DND-41 (cell line): Measurements from ENCODE around the gene AFAP1L1.

Experiments used
- ATAC-seq: fragments of 200-7000 bp; cut with Tn5 transposase; 3 replicates; pipeline ENCODE4 v1.9.1; 2021; ENCODE audit warnings: low read depth; ENCODE audit not compliant: insufficient read depth
- DNase-seq: peaks from one replicate; pipeline ENCODE4 v3.0.0-alpha.2; 2020
- H2AFZ ChIP-seq: 2 replicates; pipeline ENCODE4 v1.6.0; 2012; ENCODE audit warnings: low read depth, low read length
- H3K27ac ChIP-seq: 2 replicates; pipeline ENCODE4 v1.5.1; 2012; ENCODE audit warnings: low read length, inconsistent platforms
- H3K27me3 ChIP-seq: fragments of 200-600 bp; sonication (generic); 2 replicates; pipeline ENCODE4 v1.6.0; 2012; ENCODE audit warnings: low read length, mild to moderate bottlenecking, inconsistent platforms; ENCODE audit not compliant: insufficient read depth, poor library complexity
- H3K36me3 ChIP-seq: 2 replicates; pipeline ENCODE4 v1.5.1; 2012; ENCODE audit warnings: low read length, inconsistent platforms; ENCODE audit not compliant: insufficient read depth
- H3K4me1 ChIP-seq: 2 replicates; pipeline ENCODE4 v1.5.1; 2012; ENCODE audit warnings: mild to moderate bottlenecking, low read length; ENCODE audit not compliant: insufficient read depth
- H3K4me2 ChIP-seq: 2 replicates; pipeline ENCODE4 v1.6.0; 2012; ENCODE audit warnings: mild to moderate bottlenecking, moderate library complexity, low read length, inconsistent platforms; ENCODE audit not compliant: insufficient read depth
- H3K4me3 ChIP-seq, 2 experiments: fragments of 200-600 bp in 1 of 2; shearing (Covaris generic) in 1 of 2; 2 replicates each; pipeline ENCODE4 v1.5.1; 2012 to 2016; ENCODE audit warnings: inconsistent platforms in 2 of 2, low read length in 2 of 2, mild to moderate bottlenecking in 2 of 2, low read depth in 1 of 2, moderate library complexity in 1 of 2
- H3K79me2 ChIP-seq: 2 replicates; pipeline ENCODE4 v1.6.0; 2012; ENCODE audit warnings: low read length, inconsistent platforms; ENCODE audit not compliant: insufficient read depth
- H3K9ac ChIP-seq: 2 replicates; pipeline ENCODE4 v1.6.0; 2012; ENCODE audit warnings: low read depth, mild to moderate bottlenecking, inconsistent platforms, low read length, moderate library complexity
- H3K9me3 ChIP-seq: 2 replicates; pipeline ENCODE4 v1.5.1; 2012; ENCODE audit warnings: low read length, moderate library complexity, mild to moderate bottlenecking, inconsistent platforms; ENCODE audit not compliant: insufficient read depth, severe bottlenecking
- H4K20me1 ChIP-seq: 2 replicates; pipeline ENCODE4 v1.6.0; 2012; ENCODE audit warnings: low read length; ENCODE audit not compliant: insufficient read depth
- CTCF ChIP-seq: IDR thresholded peaks from 2 replicates; pipeline ENCODE4 v1.5.1; 2012; ENCODE audit warnings: borderline replicate concordance, low read length, moderate library complexity, mild to moderate bottlenecking; ENCODE audit not compliant: poor library complexity, severe bottlenecking; ENCODE audit errors: extremely low read depth
- EZH2 ChIP-seq: IDR thresholded peaks from 3 replicates; pipeline ENCODE4 v1.6.1; 2012; ENCODE audit warnings: borderline replicate concordance, low read depth, mild to moderate bottlenecking, moderate library complexity, low read length, inconsistent platforms; ENCODE audit not compliant: severe bottlenecking

Gene AFAP1L1

GRCh38 chr5:149280124-149280523, 8.5 kb downstream of the AFAP1L1 start:
- Histone ChIP-seq H3K27me3 (peaks cover 9% of the 10 kb centered on the region), H3K36me3 (no peaks in the 10 kb centered on the region), H3K4me2 (no peak overlapping the region), H2AFZ (no peak overlapping the region), H3K4me1 (no peaks in the 10 kb centered on the region), H3K9me3 (no peaks in the 10 kb centered on the region), H3K4me3 (no peak overlapping the region), H3K9ac (no peak overlapping the region), H3K27ac (no peak overlapping the region), H4K20me1 (no peaks in the 10 kb centered on the region), H3K79me2 (no peaks in the 10 kb centered on the region)
- DNase-seq (no peak), ATAC-seq (no peak)
- TF ChIP-seq EZH2, result no peak
- TF ChIP-seq CTCF, result no peak

DNA sequence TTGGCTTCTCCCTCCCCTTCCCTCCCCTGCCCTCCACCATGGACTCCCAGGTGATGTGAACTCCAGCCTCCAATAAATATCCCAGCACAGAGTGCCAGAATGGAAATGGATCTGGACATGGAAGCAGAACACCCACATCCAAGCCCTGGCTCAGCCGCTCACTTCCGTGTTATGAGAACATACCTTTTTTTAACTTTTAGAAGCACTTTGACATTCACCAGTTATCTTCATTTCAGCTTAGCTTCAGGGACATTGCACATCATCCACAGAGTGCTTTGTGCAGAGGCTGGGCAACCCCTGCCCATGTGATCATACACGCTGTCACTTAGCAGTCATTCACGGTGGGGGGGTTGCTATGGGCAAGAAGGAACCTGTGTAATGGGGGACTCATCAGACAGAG, 9.1 kb downstream of the AFAP1L1 start:
- DNase-seq (no peak), ATAC-seq (no peak)
- TF ChIP-seq CTCF (no peak), EZH2 (no peak)
- Histone ChIP-seq H3K4me1 (no peaks in the 10 kb centered on the region), H4K20me1 (no peaks in the 10 kb centered on the region), H3K36me3 (no peaks in the 10 kb centered on the region), H3K4me3 (no peak overlapping the region), H3K79me2 (no peaks in the 10 kb centered on the region), H3K27me3 (peaks cover 9% of the 10 kb centered on the region), H3K9me3 (no peaks in the 10 kb centered on the region), H2AFZ (no peak overlapping the region), H3K27ac (no peak overlapping the region), H3K4me2 (no peak overlapping the region), H3K9ac (no peak overlapping the region)

- no peak overlapping the region for H2AFZ ChIP-seq
- H3K79me2 ChIP-seq, result no peaks in the 10 kb centered on the region
- no peak for ATAC-seq
- H3K9me3 ChIP-seq, result no peaks in the 10 kb centered on the region
- TF ChIP-seq CTCF (no peak), EZH2 (no peak)
- no peak overlapping the region for H3K27ac ChIP-seq
- no peak overlapping the region for H3K4me3 ChIP-seq
- H3K9ac ChIP-seq, result no peak overlapping the region
- H3K27me3 ChIP-seq, result peaks cover 9% of the 10 kb centered on the region
- no peaks in the 10 kb centered on the region for H4K20me1 ChIP-seq
- H3K36me3 ChIP-seq, result no peaks in the 10 kb centered on the region
- H3K4me2 ChIP-seq, result no peak overlapping the region
- no peaks in the 10 kb centered on the region for H3K4me1 ChIP-seq
- DNase-seq, result no peak
These were observed 10.6 kb downstream of the AFAP1L1 start for GRCh38 chr5:149282027-149282965.
